ENCODE measurements around the gene PSMB1. TPM values are rescaled to one million over a fixed set of nuclear protein-coding genes. Genes with fewer than 3 reads are reported as not detected.

The PSMB1 gene
- total RNA-seq, 4 donors from 2014 or later, result 127 to 201 (median 193) TPM

DNA sequence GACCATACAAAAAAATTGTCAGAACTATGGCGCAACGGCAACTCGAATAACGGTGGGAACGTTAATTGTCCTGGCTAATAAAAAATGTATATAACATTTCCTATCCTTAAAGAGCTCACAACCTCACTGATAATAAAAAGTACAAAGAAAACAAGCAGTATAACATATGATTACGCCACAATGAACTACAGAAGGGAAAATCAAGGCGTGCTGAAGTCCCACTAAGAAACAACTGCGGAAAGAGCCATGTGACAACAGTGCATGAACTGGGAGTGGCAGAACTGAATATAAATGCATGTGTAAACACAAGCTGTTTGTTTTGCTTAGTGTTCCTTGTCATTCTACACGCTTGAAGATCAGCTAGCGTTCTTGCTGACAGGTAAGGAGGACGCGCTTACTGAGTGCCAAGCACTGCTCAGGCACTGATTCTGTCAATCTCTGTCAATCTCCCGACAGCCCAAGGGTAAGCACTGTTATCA, 466 bp upstream of the PSMB1 start:
- TF ChIP-seq POLR2AphosphoS5 (IDR thresholded peaks at IDR 0.05) (no peak), EP300 (IDR thresholded peaks at IDR 0.05) (peak; percentile 30)
- H3K4me3 ChIP-seq, result peak overlapping the region; percentile 99
- peak overlapping the region; percentile 89 for H3K27ac ChIP-seq
- 1% methylated on average over 13 of the region's 13 CpGs for WGBS
- H3K9me3 ChIP-seq, result no peaks in the 10 kb centered on the region
- peaks cover 61% of the 10 kb centered on the region for H3K4me1 ChIP-seq
- H3K36me3 ChIP-seq, result peaks cover 5% of the 10 kb centered on the region
- no peak for DNase-seq (ENCODE audit: low spot score in 2 of 2)
- no peaks in the 10 kb centered on the region for H3K27me3 ChIP-seq

DNA sequence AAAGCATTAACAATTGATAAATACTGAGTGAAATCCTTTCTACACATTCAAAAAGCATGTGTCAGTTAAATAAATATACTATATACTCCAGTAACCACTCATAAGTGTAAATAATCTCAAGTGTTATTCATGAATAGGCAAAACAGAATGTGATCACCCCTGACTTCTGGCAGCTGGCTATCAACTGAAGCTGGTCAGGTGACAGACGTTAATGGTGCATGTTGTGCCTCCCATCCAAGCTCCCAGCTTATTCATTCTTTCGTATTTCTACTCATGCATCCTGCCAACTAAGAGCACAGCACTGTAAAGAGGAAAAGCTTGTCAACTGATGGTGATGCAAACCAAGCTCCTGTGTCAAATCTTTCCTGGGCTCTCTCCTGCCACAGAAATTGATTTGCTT, 7.7 kb downstream of the PSMB1 start:
- Histone ChIP-seq H3K36me3 (peaks cover 81% of the 10 kb centered on the region), H3K27me3 (no peaks in the 10 kb centered on the region), H3K4me3 (no peak overlapping the region), H3K9me3 (no peaks in the 10 kb centered on the region), H3K4me1 (peaks cover 22% of the 10 kb centered on the region), H3K27ac (no peak overlapping the region)
- WGBS, result 15% methylated on average over 2 of the region's 2 CpGs
- DNase-seq (ENCODE audit: low spot score in 2 of 2), result no peak
- TF ChIP-seq POLR2A (IDR thresholded peaks at IDR 0.05), result no peak

DNA sequence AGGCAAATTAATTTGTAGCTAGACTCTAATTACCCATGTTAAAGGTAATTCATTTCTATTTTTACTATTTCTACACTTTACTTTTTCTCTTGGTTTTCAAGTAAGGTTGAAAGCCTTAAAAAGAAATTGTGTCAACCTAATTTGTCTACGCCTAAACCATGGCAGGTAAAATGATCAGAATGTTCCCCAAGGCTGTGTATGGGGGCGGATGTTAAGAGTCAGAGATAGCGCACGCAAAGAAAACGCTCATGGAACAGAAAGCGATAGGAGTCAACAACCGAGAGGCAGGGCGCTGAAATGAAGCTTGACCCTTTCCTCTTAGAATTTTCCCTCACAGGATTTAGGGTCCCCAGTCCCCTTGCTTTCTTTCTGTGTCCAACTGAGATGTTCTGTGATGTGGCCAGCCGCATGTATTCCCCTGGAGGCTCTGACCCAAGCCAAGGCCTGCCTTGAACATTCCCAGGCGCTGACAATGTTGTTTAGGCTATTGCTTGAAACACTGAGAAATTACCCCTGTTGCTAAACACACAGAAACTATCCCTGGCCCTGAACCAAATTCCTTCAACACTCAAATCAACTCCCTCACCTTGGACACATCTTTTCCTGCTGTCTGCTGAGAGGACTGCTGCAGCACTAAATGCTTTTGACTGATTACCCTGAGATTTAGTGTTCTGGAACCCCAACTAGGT, 10.9 kb downstream of the PSMB1 start:
- no peaks in the 10 kb centered on the region for H3K9me3 ChIP-seq
- 88% methylated on average over 10 of the region's 10 CpGs for WGBS
- DNase-seq (ENCODE audit: low spot score in 2 of 2), result no peak
- no peak overlapping the region for H3K27ac ChIP-seq
- H3K27me3 ChIP-seq, result no peaks in the 10 kb centered on the region
- H3K4me3 ChIP-seq, result no peak overlapping the region
- peaks cover 92% of the 10 kb centered on the region for H3K36me3 ChIP-seq
- H3K4me1 ChIP-seq, result no peaks in the 10 kb centered on the region
- no peak for TF ChIP-seq POLR2AphosphoS5 (IDR thresholded peaks at IDR 0.05)
- TF ChIP-seq, protein P1, sequence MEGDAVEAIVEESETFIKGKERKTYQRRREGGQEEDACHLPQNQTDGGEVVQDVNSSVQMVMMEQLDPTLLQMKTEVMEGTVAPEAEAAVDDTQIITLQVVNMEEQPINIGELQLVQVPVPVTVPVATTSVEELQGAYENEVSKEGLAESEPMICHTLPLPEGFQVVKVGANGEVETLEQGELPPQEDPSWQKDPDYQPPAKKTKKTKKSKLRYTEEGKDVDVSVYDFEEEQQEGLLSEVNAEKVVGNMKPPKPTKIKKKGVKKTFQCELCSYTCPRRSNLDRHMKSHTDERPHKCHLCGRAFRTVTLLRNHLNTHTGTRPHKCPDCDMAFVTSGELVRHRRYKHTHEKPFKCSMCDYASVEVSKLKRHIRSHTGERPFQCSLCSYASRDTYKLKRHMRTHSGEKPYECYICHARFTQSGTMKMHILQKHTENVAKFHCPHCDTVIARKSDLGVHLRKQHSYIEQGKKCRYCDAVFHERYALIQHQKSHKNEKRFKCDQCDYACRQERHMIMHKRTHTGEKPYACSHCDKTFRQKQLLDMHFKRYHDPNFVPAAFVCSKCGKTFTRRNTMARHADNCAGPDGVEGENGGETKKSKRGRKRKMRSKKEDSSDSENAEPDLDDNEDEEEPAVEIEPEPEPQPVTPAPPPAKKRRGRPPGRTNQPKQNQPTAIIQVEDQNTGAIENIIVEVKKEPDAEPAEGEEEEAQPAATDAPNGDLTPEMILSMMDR (IDR thresholded peaks at IDR 0.05), result no peak
- no peak for TF ChIP-seq POLR2A (IDR thresholded peaks at IDR 0.05)
- no peak for TF ChIP-seq EP300 (IDR thresholded peaks at IDR 0.05)

DNA sequence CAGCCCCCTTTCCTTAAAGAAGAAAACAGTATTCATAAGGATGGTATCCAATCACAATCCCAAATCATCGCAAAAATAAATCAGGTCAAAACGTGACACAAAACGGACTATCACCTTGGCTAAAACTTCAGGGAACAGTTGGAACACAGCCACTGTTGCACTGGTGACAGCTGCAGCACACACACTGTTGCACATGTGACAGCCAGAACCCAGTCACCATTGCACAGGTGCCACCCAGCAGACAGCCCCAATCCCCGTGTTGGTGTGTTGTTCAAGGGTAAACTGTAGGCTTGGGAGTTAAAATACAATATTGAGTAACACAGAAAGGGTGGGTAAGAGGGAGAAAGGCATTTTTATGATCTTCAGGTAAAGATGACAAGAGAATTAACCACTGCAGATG, 15.8 kb downstream of the PSMB1 start:
- Histone ChIP-seq H3K36me3 (peaks cover 92% of the 10 kb centered on the region), H3K27me3 (no peaks in the 10 kb centered on the region), H3K4me1 (no peaks in the 10 kb centered on the region), H3K27ac (no peak overlapping the region), H3K9me3 (no peaks in the 10 kb centered on the region), H3K4me3 (no peak overlapping the region)
- TF ChIP-seq POLR2AphosphoS5 (IDR thresholded peaks at IDR 0.05), result no peak
- TF ChIP-seq, protein P1 (IDR thresholded peaks at IDR 0.05), result no peak
- TF ChIP-seq EP300 (IDR thresholded peaks at IDR 0.05), result no peak
- no peak for TF ChIP-seq POLR2A (IDR thresholded peaks at IDR 0.05)
- no peak for DNase-seq (ENCODE audit: low spot score in 2 of 2)
- 84% methylated on average over 4 of the region's 4 CpGs for WGBS

DNA sequence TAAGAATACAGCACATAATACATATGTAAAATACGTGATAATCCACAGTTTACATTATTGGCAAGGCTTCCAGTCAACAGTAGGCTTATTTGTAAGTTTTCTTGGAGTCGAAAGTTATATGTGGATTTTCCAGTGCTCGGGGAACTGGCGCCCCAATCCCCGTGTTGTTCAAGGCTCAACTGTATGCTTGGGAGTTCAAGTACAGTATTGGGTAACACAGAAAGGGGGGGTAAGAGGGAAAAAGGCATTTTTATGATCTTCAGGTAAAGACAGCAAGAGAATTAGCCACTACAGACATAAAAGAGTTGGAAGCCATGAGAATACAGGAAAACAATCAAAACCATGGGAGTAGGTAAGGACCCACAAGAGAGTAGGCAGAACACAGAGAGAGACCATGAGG, 16.4 kb downstream of the PSMB1 start:
- H3K36me3 ChIP-seq, result peaks cover 92% of the 10 kb centered on the region
- no peak for TF ChIP-seq EP300 (IDR thresholded peaks at IDR 0.05)
- TF ChIP-seq POLR2A (IDR thresholded peaks at IDR 0.05), result no peak
- TF ChIP-seq, protein P1 (IDR thresholded peaks at IDR 0.05), result no peak
- no peak for TF ChIP-seq POLR2AphosphoS5 (IDR thresholded peaks at IDR 0.05)
- 90% methylated on average over 5 of the region's 5 CpGs for WGBS
- H3K9me3 ChIP-seq, result no peaks in the 10 kb centered on the region
- H3K27ac ChIP-seq, result no peak overlapping the region
- H3K4me3 ChIP-seq, result no peak overlapping the region
- H3K4me1 ChIP-seq, result no peaks in the 10 kb centered on the region
- H3K27me3 ChIP-seq, result no peaks in the 10 kb centered on the region
- DNase-seq (ENCODE audit: low spot score in 2 of 2), result no peak

DNA sequence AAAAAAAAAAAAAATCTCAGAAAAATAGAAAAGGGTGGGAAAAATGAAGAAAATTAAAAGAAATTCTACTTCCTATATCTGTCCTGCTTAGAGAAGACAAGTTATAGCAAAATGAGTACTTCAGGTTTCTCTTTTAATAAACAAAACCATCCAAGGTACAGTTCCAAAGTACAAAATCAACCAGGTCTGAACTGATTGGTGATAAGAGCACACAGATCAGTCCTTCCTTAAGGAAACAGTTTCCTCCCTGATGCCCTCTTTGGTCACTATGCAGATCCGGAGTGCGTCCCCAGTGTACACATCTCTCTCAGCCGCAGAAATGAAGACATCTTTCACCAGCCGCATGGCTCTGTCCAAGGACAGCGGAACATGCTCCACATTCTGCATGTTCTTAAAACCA, 18.1 kb downstream of the PSMB1 start:
- H3K27me3 ChIP-seq, result no peaks in the 10 kb centered on the region
- H3K4me1 ChIP-seq, result no peaks in the 10 kb centered on the region
- H3K9me3 ChIP-seq, result no peaks in the 10 kb centered on the region
- DNase-seq (ENCODE audit: low spot score in 2 of 2), result no peak
- TF ChIP-seq EP300 (IDR thresholded peaks at IDR 0.05) (no peak), POLR2A (IDR thresholded peaks at IDR 0.05) (no peak), POLR2AphosphoS5 (IDR thresholded peaks at IDR 0.05) (no peak)
- TF ChIP-seq, protein P1 (IDR thresholded peaks at IDR 0.05), result no peak
- no peak overlapping the region for H3K4me3 ChIP-seq
- H3K36me3 ChIP-seq, result peaks cover 85% of the 10 kb centered on the region
- H3K27ac ChIP-seq, result no peak overlapping the region
- WGBS, result 91% methylated on average over 5 of the region's 5 CpGs
